GM12891 (cell line): ENCODE measurements around the gene CREB3L1.

Experiments
- POLR2A ChIP-seq: IDR thresholded peaks from 2 replicates; pipeline ENCODE4 v1.6.1; 2011; ENCODE audit warnings: low read depth, low read length, control low read depth
- POLR2AphosphoS5 ChIP-seq: IDR thresholded peaks from 2 replicates; pipeline ENCODE4 v1.6.1; 2011; ENCODE audit warnings: low read depth, low read length, control low read depth
- SPI1 ChIP-seq: IDR thresholded peaks from 2 replicates; pipeline ENCODE4 v1.6.1; 2011; ENCODE audit warnings: low read depth, low read length, control low read depth
- TAF1 ChIP-seq: IDR thresholded peaks from 2 replicates; pipeline ENCODE4 v1.6.1; 2011; ENCODE audit warnings: low read depth, low read length, control low read depth

DNA sequence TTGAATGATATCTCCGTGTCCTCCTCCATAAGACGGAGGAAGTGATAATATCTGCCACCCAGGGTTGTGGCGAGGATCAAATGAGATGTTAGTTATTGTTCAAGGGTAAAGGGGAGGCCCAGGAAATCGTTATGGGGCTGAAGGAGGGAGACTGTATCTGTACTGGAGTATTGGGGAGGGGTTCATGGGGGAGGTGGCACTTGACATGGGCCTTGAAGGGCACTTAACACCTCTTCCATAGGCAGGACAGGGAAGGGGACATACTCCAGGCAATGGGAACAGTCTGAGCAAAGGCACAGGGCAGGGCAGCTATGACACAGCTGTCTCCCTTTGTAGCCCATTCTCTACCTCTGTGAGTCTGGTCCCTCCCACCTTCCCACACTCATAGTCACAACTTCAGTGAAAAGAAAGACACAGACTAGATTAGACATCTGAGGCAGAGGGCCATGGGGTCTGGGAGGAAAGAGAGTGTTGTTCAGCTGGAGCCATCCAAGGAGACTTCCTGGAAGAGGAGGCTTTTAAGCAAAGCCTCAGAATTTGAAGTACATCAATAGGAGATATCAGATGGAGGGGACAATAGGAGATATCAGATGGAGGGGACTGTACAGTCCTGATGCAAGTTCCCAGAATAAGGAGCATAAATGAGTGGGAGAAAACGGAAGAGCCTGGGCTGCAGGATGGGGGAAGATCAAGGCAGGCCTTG, 54.0 kb downstream of the CREB3L1 start:
- TF ChIP-seq POLR2AphosphoS5 (no peak), TAF1 (no peak), POLR2A (no peak), SPI1 (no peak)
